Astrocyte of the hippocampus (primary cell): ENCODE results near the gene KRT28.

ENCODE experiments used
- DNase-seq: peaks from one replicate; pipeline ENCODE4 v3.0.0; 2011; ENCODE audit warnings: low read depth, low spot score

Gene KRT28

GRCh38 chr17:40799859-40800258, at the start of gene KRT28:
Gene KRT28, minus strand, starts transcription at chr17:40799959. Its CDS starts 66 bp downstream, at chr17:40799893.
- DNase-seq: no peak

DNA sequence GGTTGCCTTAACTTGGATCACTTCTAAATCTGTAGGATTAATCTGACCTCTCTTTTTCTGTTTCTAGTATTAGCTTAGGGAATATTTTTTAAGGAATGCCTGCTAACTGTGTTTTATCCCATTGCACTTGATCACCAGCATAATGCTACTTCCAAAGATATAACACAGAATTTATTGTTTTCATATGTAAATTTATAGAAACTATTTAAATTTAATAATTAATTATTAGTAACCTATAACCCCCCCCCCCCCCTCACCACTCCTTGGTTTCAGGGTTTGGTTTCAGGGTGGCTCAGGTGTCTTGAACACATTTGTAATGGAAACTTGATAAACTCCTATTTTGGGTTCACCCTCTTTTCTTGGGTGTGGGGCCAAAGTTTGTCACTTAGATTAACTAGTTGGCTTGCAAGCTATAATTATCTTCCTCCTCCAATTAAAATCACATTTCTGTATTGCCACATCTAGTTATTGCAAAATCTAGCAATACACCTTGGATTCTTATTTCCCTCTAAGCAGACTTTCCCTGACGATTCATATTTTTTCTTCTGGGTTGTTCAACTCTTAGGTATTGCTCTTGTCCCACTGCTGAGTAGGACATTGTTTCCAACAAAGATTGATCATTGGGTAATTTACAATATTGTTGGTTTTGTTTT, 49.0 kb upstream of the KRT28 start:
- no peak for DNase-seq

DNA sequence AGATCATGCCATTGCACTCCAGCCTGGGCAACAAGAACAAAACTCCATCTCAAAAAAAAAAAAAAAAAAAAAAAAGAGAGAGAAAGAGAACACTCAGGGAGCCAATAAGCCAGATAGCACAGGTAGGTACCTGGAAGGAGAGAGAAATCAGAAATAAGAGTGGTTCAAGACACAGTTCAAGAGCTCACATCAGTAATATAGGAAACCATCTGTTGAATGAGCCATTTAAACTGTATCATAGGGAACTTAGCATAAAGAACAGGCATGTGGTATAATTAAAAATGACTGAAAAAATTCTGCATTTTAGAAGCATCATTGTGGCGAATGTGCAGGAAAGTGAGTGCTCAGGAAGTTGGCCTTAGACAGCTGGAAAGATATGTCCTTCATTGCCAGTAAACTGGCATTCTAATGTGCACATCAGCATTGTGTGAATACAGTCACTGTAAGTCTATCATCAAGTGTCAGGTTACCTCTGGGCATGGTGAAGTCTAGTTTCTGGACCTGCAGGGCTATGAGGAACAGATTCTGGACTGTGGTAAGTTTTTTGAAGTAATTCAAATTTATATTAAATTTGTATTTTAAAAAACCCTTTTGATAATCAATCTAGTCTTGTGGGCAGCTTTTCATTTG, 46.9 kb upstream of the KRT28 start:
- no peak for DNase-seq

DNA sequence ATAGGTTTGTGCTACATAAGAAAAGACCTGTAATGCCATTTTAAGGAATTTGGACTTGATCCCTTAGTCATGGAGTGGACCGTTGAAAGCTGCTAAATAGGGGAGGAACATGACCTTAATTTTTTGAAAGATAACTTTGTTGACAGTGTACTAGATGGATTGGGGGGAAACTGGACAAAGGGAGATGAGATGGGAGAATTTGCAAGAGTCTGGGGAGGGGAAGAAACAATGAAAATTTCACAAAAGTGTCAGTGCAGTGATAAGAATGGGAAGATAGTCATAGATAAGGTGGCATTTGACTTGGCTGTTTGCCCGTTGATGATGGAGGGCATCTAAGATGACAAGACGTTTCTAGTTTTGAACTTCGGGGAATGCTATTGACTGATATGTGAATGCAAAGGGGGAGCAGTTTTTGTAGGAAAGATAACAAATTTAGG, 44.9 kb upstream of the KRT28 start:
- no peak for DNase-seq

DNA sequence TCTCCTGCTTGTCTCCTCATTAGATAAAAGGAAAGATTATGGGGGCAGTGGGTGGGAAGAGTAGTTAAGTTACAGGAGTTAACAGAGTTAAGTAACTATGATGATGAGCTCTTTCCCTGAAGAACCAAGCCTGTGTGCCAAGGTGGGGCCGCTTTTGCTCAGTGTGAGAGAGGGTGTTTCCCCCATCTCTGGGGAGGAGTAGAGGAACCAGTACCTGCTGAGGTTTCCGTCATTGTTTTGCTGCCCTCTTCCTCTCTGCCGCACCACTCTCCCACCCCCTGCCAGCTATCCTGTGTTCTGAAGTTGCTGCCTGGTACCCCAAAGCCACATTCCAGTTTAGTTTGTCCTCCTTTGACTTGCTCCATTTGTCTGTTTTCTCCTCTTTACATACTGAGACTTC, 43.5 kb upstream of the KRT28 start:
- no peak for DNase-seq

DNA sequence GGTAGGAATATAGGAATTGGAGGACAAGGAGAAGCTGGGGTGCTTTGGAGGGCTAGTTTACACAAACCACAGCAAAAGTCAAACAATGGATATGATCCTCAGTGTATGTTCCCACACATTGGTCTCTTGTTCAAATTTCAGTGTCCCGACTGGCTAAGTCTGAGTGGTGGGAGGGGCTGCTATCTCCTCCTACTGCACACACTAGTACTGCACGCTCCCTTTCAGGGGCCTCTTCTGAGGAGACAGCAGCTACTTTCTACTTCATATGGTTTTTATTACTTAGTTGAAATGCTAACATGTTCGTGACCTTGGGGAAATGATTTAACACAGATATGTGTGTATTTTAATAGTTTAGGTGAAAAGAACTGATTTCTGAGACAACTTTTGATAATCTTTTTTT, 41.5 kb upstream of the KRT28 start:
- no peak for DNase-seq

GRCh38 chr17:40839194-40839593, 39.4 kb upstream of the KRT28 start:
- DNase-seq: no peak

DNA sequence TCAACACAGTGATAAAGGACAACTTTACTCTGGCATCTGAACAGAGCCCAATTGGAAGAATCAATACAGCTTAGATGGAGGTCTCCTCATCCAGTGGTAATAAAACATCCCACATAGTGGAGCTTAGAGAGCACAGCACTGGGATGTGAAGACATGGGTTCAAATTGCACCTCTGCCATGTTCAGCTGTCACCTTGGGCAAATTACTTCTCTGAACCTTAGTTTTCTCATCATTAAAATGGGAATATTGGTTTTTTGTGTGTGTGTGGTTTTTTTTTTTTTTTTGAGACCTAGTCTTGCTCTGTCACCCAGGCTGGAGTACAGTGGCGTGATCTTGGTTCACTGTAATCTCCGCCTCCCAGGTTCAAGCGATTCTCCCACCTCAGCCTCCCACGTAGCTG, 36.3 kb upstream of the KRT28 start:
- no peak for DNase-seq

- DNase-seq: no peak
Observed at GRCh38 chr17:40833882-40834281, 34.1 kb upstream of the KRT28 start.

DNA sequence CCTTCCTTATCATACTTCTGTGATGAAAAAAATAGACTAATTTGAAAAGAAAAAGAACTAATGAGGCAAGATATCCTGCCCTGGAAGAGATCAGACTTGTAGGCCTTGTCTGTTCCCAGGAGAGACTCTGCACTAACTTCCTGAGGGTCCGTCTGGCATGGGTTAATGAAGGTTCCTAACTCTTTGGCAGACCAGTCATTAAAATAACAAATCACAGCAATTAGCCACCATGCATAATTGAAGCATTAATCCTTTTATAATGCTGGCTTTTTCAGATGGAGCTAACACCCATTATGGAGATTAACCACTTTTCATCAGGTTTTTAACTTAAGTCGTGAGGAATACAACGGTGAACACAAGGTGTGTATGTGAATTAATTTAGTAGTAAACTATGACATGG, 33.1 kb upstream of the KRT28 start:
- DNase-seq: no peak

- DNase-seq: no peak
Observed at GRCh38 chr17:40830085-40830776, 30.5 kb upstream of the KRT28 start.

DNA sequence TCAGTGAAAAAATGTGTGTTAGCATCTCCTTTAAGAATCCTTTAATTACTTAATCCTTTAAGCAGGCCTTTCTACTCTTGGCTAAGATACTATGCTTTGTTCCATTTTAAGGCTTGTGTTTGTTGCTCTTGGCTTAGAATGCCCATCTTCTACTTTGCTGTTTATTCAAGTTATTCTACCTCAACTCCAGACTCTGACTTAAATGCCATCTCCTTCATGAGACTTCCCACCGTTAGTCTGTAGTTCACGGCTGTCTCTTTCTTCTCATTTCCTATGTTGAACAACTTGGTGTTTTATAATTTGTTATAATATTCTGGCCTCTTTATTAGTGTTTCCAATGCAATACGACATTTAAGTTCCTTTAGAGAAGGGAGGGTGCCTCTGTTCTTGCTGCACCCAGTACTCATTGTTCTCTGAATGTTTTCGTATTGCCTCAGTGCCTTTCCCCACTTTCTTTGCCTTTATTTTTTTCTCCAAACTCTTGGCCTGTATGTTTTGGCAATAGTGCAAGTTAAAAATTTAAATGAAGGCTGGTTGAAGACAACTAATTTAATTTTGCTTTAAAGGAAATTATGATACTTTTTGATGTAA, 28.8 kb upstream of the KRT28 start:
- DNase-seq: peak; percentile 48

DNA sequence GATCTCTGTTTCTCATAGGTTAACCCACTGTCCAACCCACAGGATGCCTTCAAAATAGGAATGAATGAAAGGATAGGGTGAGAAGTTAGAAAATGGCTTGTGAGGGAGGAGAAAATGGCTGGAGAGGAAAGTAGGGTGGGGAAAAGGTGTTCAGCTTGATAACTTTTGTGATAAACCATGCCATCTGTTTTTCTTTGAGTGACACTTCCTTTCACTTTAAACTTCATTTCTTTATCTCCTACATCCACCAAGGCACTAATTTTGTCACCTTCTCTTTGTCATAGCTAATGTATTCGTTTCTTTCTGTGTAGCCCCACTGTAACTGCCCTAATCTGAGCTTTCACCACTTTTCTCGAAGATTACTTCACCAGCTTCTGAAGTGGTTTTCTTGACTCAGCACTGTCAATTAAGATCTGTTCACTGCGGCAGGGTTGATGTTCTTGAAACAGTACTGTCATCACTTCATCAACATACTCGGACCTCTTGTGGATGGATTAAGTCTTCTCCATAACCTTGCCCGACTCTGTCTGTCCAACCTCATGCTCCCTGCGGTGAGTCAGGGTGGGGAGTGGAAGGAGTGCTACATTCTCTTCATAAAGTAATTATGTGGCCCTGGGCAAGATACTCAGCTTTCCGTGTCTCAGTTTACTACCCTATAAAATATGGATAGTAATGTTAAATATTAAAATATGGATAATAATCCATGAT, 28.1 kb upstream of the KRT28 start:
- peak; percentile 74 for DNase-seq

DNA sequence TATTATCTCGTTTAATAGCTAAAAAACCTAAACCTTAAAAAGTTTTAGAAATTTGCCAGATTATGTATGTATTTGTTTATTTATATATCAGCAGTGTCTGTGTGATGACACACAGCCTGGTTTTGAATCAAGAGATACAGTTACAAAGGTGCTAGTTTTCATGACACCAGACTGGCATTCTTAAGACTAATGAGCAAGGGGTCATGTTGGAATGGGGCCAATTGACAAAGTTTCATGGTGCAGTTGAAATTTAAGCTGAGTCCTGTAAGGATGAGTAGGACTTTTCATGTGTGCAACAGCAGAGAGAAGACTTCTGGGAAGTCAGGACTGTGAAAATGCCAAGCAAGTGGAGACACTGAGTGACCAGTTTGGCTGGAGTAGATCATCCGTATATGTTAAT, 25.8 kb upstream of the KRT28 start:
- no peak for DNase-seq

- DNase-seq: no peak
Observed at GRCh38 chr17:40824015-40824832, 24.5 kb upstream of the KRT28 start.

- DNase-seq: no peak
Observed at GRCh38 chr17:40822132-40822812, 22.5 kb upstream of the KRT28 start, which contains the start of gene KRT10. Gene KRT10, minus strand, starts transcription at chr17:40822614. Its CDS starts 29 bp downstream, at chr17:40822585.

DNA sequence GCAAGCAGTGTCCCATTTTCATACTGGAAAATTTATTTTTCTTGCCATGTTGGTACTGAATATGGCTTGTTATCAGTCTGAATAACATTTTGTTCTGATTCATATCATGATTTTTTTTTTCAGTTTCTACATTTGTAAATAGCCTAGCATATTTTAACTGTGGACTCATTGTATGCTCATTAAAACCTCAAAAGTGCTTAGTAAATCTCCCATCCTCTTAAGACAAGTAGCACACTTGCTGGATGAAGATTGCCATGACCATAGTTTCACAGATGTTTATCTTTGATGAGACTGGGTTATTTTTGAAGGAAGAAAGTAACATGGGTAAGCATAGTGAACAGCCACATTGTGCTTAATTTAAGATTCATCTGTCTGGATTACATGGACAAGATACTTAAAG, 21.8 kb upstream of the KRT28 start:
- no peak for DNase-seq

DNA sequence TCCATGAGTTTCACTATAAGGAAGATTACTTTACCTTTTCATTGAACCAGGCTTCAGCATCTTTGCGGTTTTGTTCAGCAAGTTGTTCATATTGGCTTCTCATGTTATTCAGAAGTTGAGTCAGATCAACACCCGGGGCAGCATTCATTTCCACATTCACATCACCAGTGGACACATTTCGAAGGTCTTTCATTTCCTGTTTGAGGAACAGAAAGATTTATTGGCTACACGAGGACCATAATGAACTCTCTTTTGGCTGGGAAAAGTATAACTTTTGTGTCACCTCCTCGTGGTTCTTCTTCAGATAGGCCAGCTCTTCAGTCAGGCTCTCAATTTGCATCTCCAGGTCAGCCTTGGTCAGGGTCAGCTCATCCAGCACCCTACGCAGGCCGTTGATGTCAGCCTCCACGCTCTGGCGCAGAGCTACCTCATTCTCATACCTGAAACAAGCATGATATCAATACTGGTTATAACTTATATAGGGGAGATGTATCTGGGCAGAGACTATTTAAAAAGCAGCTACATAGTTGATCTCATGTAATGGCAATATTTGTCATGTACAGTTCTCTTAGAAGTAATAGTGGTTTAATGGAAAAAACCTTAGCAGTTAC, 20.6 kb upstream of the KRT28 start:
- DNase-seq: no peak

DNA sequence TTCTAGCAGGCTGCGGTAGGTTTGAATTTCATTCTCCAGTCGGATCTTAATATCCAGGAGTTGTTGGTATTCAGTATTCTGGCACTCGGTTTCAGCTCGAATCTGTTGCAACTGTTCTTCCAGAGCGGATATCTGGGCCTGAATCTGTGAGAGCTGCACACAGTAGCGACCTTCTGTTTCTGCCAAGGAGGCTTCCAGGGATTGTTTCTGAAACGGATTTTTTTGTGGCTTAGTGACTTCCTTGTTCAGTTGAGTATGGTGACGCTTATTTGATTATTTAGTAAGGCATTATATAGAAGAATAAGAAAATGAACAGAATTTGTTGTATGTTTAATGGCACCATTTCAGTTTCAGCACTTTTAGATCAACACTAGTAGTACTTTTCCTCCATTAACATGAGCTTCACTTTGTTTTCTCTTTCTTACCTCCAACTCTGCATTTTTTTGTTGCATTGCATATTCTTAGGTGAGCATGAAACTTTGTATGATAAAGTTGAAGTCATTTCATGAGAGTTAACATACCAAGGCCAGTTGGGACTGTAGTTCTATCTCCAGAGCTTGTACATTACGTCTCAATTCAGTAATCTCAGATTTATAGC, 19.9 kb upstream of the KRT28 start:
- DNase-seq: peak; percentile 35
